GM04503 (cell line): ENCODE measurements around the gene GSTA1.
A peak's percentile ranks its signal among the peaks of the same experiment; 100 is the strongest.
"Not testable (repeated sequence)": the region's sequence is repeated elsewhere in the genome, so short reads cannot be mapped to it uniquely, and the experiment has no call there.

Source experiments
- DNase-seq: peaks from one replicate; pipeline ENCODE4 v3.0.0-alpha.2; 2012; ENCODE audit warnings: low read depth

The GSTA1 gene

GRCh38 chr6:52808660-52809059, 5.0 kb upstream of the GSTA1 start:
- DNase-seq: no peak

DNA sequence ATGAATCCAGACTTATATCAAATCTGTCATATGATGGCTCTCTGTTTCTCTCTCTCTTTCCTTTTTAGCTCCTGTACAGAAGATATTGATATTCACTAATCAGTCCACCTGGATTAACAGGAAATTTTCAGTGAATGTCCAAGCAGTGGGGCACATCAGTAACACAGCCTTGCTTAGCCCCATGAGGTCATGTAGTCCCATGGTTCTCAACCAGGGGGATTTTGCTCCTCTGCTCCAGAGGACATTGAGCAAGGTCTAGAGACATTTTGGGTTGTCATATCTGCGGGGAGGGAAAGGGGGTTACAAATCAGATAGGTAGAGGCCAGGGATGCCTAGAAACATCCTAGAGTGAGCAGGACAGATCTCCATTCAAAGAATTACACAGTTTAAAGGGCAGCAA, 810 bp downstream of the GSTA1 start:
- DNase-seq: no peak

DNA sequence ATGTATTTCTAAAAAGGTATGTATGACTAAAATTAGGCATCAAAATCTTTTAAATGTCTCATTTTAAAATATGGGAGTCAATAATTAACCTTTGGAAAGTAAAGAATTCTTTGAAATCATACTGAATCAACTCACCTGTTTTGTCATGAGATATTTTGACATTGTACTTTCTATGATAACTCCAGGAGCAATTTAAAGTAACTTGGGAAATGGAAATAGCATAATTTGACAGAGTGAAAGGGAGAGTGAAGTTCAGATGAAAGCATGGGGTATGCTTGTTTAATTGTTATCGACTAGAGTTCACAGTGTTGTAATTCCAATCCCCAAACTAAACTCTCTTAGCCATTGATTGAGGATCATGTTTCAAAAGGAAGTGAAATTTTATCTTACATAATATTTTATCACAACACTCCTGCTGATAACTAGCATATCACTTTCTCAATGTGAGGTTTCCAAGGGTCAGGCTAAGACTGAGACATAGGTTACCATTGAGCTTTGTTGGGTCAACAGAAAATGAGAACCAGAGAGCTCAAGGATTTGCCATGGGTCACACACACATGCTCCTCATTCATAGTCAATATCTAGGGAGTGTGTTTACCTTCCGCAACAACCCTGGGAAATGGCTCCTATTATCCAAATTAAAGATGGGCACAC, 2.3 kb downstream of the GSTA1 start:
- DNase-seq: no peak

- peak; percentile 54 for DNase-seq
Measured at GRCh38 chr6:52799272-52799671, 4.3 kb downstream of the GSTA1 start.

- DNase-seq: not testable (repeated sequence)
Measured at GRCh38 chr6:52794366-52794765, 9.2 kb downstream of the GSTA1 start.

- no peak for DNase-seq
Measured at GRCh38 chr6:52790861-52791260, 12.8 kb downstream of the GSTA1 start.

DNA sequence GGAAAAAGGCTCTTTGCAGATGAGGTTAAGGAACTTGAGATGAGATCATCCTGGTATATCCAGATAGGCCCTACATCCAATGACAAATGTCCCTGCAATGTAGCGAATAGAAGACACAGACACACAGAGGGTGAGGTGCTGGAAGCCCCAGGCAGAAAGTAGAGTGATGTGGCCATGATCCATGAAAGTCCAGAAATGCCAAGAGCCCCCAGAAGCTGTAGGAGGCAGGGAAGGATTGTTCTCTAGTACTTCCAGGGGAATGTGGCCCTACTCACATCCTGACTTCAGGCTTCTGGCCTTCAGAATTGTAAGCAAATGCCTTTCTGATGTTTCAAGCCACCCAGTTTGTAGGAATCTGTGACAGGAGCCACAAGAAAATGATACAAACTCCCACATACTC, 14.0 kb downstream of the GSTA1 start:
- not testable (repeated sequence) for DNase-seq

DNA sequence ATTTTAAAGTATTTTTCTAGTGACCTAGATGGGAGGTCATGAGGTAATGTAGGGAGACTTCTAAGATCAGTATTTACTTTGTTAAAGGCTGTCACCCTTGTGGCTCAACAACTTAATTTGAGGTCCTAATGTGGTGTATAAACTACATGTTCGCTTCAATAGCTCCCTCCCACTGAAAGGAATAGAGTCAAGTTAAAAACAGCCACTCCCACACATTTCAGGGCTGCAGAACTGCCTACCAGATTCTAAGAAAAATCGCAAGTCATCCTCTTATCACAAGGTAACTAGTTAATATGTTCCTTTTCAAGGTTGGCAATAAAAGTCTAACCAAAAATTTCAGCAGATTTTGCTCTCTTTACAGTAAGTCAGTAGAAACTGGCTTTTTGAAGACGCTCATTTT, 15.1 kb downstream of the GSTA1 start:
- no peak for DNase-seq

GRCh38 chr6:52787917-52788316, 15.7 kb downstream of the GSTA1 start:
- DNase-seq: no peak

DNA sequence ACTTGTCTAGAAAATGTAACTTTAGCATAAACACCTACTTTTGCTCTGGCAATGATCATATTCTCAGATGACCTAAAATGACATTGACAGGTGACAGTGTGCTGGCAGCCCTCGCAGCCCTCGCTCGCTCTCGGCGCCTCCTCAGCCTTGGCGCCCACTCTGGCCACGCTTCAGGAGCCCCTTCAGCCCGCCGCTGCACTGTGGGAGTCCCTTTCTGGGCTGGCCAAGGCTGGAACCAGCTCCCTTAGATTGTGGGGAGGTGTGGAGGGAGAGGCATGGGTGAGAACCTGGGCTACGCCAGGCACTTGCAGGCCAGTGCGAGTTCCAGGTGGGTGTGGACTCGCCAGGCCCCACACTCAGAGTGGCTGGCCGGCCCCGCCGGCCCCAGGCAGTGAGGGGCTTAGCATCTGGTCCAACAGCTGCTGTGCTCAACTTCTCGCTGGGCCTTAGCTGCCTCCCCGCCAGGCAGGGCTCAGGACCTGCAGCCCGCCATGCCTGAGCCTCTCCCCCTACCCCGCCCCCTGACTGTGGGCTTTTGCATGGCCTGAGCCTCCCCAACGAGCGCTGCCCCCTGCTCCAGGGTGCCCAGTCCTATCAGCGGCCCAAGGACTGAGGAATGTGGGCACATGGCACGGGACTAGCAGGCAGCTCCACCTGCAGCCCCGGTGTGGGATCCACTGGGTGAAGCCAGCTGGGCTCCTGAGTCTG, 17.2 kb downstream of the GSTA1 start:
- DNase-seq: no peak

GRCh38 chr6:52782696-52783274, 20.8 kb downstream of the GSTA1 start:
- not testable (repeated sequence) for DNase-seq

- not testable (repeated sequence) for DNase-seq
Measured at GRCh38 chr6:52782209-52782608, 21.4 kb downstream of the GSTA1 start.

DNA sequence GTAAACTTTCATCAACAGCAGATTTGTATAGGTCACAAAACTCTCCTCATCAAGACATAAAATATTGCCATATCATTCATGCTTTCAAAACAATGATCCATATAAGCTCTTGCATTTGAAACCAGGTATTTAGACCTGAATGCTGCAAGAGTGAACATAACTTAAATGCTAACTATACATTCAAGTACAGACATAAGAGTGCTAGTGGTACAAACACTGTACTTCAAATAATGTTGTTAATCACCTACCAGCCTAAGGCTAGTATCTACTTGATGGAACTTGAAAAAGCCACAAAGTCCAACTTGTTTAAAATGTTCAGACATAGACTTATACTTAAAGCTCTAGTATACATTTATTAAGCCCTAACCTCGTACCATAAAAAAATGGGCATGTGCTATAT, 24.4 kb downstream of the GSTA1 start:
- no peak for DNase-seq

- not testable (repeated sequence) for DNase-seq
Measured at GRCh38 chr6:52776711-52777351, 26.8 kb downstream of the GSTA1 start.

DNA sequence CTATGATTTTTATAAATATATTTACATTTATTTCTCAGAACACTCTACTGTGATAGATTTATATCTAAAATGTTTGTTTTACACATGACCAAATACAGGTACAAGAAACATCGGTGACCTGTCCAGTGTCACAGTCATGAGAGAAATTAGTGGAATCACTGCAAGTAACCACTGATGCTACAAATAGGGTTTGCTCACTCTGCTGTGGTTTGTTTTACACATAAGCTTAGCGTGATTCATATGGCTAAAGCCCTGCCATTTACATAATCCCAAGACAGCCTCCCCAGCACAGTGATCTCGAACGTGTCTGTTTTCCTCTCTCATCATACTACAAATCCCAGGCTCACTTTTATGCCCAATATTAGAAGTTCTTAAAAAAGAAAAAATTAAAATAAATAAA, 34.2 kb downstream of the GSTA1 start:
- not testable (repeated sequence) for DNase-seq

DNA sequence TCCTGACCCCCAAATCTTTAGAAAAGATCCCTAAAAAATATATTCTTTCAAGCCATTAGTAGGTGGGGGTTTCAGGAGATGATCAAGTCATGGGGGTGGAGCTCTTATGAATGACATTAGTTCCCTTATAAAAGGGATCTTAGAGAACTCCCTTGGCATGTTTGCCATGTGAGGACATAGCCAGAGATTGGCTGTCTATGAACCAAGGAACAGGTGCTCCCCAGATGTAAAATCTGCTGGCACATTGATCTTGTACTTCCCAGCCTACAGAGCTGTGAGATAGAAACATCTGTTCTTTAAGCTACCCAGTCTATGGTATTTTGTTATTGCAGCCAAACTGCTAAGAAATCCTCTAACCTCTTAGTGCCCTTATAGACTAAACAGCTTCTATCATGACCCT, 36.0 kb downstream of the GSTA1 start:
- DNase-seq: not testable (repeated sequence)

DNA sequence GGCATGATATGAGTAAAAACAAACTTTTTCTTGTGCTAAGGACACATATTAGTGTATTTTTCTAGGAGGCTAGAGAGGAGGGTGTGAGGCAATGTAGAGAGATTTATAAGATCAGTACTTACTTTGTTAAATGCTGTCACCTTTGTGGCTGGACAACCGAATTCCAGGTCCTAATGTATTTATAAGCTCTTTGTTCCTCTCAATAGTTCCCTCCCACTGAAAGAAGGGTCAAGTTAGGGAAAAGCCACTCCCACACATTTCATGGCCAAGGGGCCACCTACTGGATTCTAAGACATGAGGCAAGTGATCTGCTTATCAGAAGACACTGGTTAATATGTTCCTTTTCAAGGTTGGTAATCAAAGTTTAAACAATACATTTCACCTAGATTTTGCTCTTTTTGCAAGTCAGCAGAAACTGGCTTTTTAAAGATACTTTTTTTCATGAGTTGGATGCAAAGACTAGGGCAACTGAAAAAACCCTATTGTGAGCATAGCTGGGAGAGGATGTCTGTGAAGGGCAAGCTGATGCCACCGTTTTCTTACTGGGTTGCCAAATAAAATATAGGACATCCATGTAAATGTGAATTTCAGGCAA, 40.2 kb downstream of the GSTA1 start, which contains the start of gene GSTA2:
Gene GSTA2, minus strand, starts transcription at position 154 of the 595 bp plus-strand sequence. CDS start 5,528 bp downstream, outside the sequence.
- not testable (repeated sequence) for DNase-seq

GRCh38 chr6:52761673-52762491, 41.7 kb downstream of the GSTA1 start:
- DNase-seq: not testable (repeated sequence)

GRCh38 chr6:52760105-52760765, 43.4 kb downstream of the GSTA1 start:
- DNase-seq: no peak

DNA sequence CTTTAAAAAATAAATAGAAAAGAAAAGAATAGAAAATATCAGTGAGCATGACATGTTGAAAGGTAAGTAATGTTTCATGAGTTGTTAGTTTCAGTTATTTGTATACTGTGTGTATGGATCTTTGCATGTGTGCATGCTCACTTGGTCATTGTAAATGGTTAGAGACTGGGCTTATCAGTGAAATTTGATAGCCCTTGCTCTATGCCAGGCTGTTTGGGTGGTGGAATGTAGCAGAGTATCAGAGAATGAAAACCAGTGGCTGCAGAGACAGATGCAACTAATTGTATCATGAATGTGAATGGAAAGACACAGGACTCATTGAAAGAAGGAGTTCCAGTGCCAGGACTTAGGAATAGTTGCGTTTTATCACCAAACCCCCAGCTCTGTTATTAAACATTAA, 44.5 kb downstream of the GSTA1 start:
- DNase-seq: no peak
